MCF 10A (cell line): ENCODE data around the gene SYAP1. TPM values are rescaled to one million over a fixed set of nuclear protein-coding genes. Genes with fewer than 3 reads are reported as not detected.

Source experiments
- BruUV-seq: library from RNA; stranded (reverse); fragments of 400-500 nt; replicated peaks from 2 replicates; lab custom pipeline; 2021; lab: Mats Ljungman, UMichigan
- CTCF ChIA-PET: fragments of 300-600 bp; sonication (Branson Sonifier 250); formaldehyde crosslinking; extraction: SDS; loops from one replicate; lab custom pipeline; 2021; ENCODE audit warnings: antibody characterized with exemption, inconsistent platforms; lab: Yijun Ruan, JAX
- POLR2A ChIA-PET: fragments of 300-600, 350-650 bp; sonication (Branson Sonifier 250); formaldehyde crosslinking; extraction: SDS; loops from one replicate; lab custom pipeline; 2020; ENCODE audit warnings: antibody characterized with exemption, inconsistent platforms; lab: Yijun Ruan, JAX
- DNase-seq: peaks from one replicate; pipeline ENCODE4 v3.0.0-alpha.2; 2018; ENCODE audit not compliant: unreplicated experiment
- H3K27ac Mint-ChIP-seq: one replicate; pipeline ENCODE4 v1.8.0; 2022; ENCODE audit warnings: mild to moderate bottlenecking, low read depth, mixed read lengths; ENCODE audit not compliant: unreplicated experiment
- H3K27me3 Mint-ChIP-seq: one replicate; pipeline ENCODE4 v1.8.0; 2022; ENCODE audit warnings: mixed read lengths; ENCODE audit not compliant: insufficient read depth, unreplicated experiment
- H3K36me3 Mint-ChIP-seq: one replicate; pipeline ENCODE4 v1.8.0; 2022; ENCODE audit warnings: mild to moderate bottlenecking, moderate library complexity, mixed read lengths; ENCODE audit not compliant: insufficient read depth, unreplicated experiment
- H3K4me1 Mint-ChIP-seq: one replicate; pipeline ENCODE4 v1.8.0; 2022; ENCODE audit warnings: mixed read lengths; ENCODE audit not compliant: insufficient read depth, unreplicated experiment
- H3K4me3 Mint-ChIP-seq: one replicate; pipeline ENCODE4 v1.8.0; 2022; ENCODE audit warnings: mild to moderate bottlenecking, moderate library complexity, mixed read lengths; ENCODE audit not compliant: unreplicated experiment
- H3K9me3 Mint-ChIP-seq: one replicate; pipeline ENCODE4 v1.8.0; 2022; ENCODE audit warnings: mixed read lengths; ENCODE audit not compliant: unreplicated experiment
- CTCF ChIP-seq: fragments of 200-600 bp; IDR thresholded peaks from one replicate; pipeline ENCODE4 v1.8.0; 2022; ENCODE audit warnings: antibody characterized with exemption, mild to moderate bottlenecking; ENCODE audit not compliant: unreplicated experiment
- intact Hi-C: fragments of 100-400 bp; cut with micrococcal nuclease; formaldehyde crosslinking; loops from 2 replicates; pipeline ENCODE4 v1.14.1; 2022
- total RNA-seq: library from RNA; stranded (reverse); gene quantifications from 2 replicates; pipeline ENCODE4 v1.2.3, GENCODE V29; 2022

SYAP1 gene
- total RNA-seq, 1 experiment from 2014 or later, result 37.0 TPM

- Mint-ChIP-seq H3K27ac (no peak overlapping the region), H3K27me3 (no peaks in the 10 kb centered on the region), H3K4me1 (no peaks in the 10 kb centered on the region), H3K4me3 (no peak overlapping the region), H3K36me3 (peaks cover 72% of the 10 kb centered on the region), H3K9me3 (no peaks in the 10 kb centered on the region)
- DNase-seq, result peak; percentile 27
- intact Hi-C loops, result no loop called here
- ChIA-PET CTCF (interaction anchor here (0.6 to 0.7 kb wide), 2 partner anchors 13 to 457 kb away, joined by 3 read pairs; no protein-coding TSS in a partner anchor), POLR2A (no interaction called here)
- TF ChIP-seq CTCF, result no peak
- BruUV-seq, result no TSS peak
These were observed 24.4 kb downstream of the SYAP1 start for GRCh38 chrX:16743604-16744325.

GRCh38 chrX:16745102-16745501 lies 25.7 kb downstream of the SYAP1 start:
- intact Hi-C loops, result no loop called here
- Mint-ChIP-seq H3K4me3 (no peak overlapping the region), H3K27me3 (no peaks in the 10 kb centered on the region), H3K27ac (peak overlapping the region; percentile 8), H3K4me1 (no peaks in the 10 kb centered on the region), H3K36me3 (peaks cover 84% of the 10 kb centered on the region), H3K9me3 (no peaks in the 10 kb centered on the region)
- ChIA-PET POLR2A (no interaction called here), CTCF (interaction anchor here (0.6 kb wide), 1 partner anchor 1062 kb away, joined by 6 read pairs; no protein-coding TSS in a partner anchor)
- no peak for TF ChIP-seq CTCF
- DNase-seq, result no peak
- no TSS peak for BruUV-seq

- no peak overlapping the region for H3K4me3 Mint-ChIP-seq
- TF ChIP-seq CTCF, result no peak
- ChIA-PET POLR2A (interaction anchor here (1.0 kb wide), 1 partner anchor 10 kb away, joined by 6 read pairs; no protein-coding TSS in a partner anchor), CTCF (interaction anchor here (0.6 kb wide), 1 partner anchor 1062 kb away, joined by 6 read pairs; no protein-coding TSS in a partner anchor)
- H3K9me3 Mint-ChIP-seq, result no peaks in the 10 kb centered on the region
- H3K4me1 Mint-ChIP-seq, result no peaks in the 10 kb centered on the region
- peaks cover 85% of the 10 kb centered on the region for H3K36me3 Mint-ChIP-seq
- H3K27ac Mint-ChIP-seq, result peak overlapping the region; percentile 8
- no peaks in the 10 kb centered on the region for H3K27me3 Mint-ChIP-seq
- intact Hi-C loops, result no loop called here
- BruUV-seq, result no TSS peak
- DNase-seq, result no peak
These were observed 26.2 kb downstream of the SYAP1 start for GRCh38 chrX:16745659-16746058.

GRCh38 chrX:16748425-16748824 lies 29.0 kb downstream of the SYAP1 start:
- no peaks in the 10 kb centered on the region for H3K4me1 Mint-ChIP-seq
- peaks cover 83% of the 10 kb centered on the region for H3K36me3 Mint-ChIP-seq
- CTCF ChIA-PET, result no interaction called here
- no peak for TF ChIP-seq CTCF
- intact Hi-C loops, result no loop called here
- no peak overlapping the region for H3K27ac Mint-ChIP-seq
- POLR2A ChIA-PET, result no interaction called here
- H3K9me3 Mint-ChIP-seq, result no peaks in the 10 kb centered on the region
- H3K4me3 Mint-ChIP-seq, result no peak overlapping the region
- no peaks in the 10 kb centered on the region for H3K27me3 Mint-ChIP-seq
- no peak for DNase-seq
- BruUV-seq, result no TSS peak
